Loucy (cell line): ENCODE data around the gene ERC1.

ENCODE experiments used
- H2AFZ ChIP-seq: fragments of 200-600 bp; sonication (generic); 2 replicates; pipeline ENCODE4 v1.6.0; 2016; ENCODE audit warnings: antibody characterized with exemption, mild to moderate bottlenecking, low read length, moderate library complexity
- H3F3A ChIP-seq: fragments of 200-600 bp; 2 replicates; pipeline ENCODE4 v1.6.0; 2016; ENCODE audit warnings: antibody characterized with exemption, low read depth, mild to moderate bottlenecking
- H3K27me3 ChIP-seq: fragments of 200-600 bp; sonication (generic); 2 replicates; pipeline ENCODE4 v1.6.1; 2014; ENCODE audit warnings: low read length, mild to moderate bottlenecking; ENCODE audit not compliant: insufficient read depth, poor library complexity, severe bottlenecking
- H3K36me3 ChIP-seq: fragments of 200-600 bp; sonication (generic); 2 replicates; pipeline ENCODE4 v1.6.1; 2016; ENCODE audit warnings: low read length; ENCODE audit not compliant: insufficient read depth
- H3K4me1 ChIP-seq: fragments of 200-600 bp; sonication (generic); 2 replicates; pipeline ENCODE4 v1.5.1; 2014; ENCODE audit warnings: low read length, mild to moderate bottlenecking; ENCODE audit not compliant: insufficient read depth, poor library complexity, severe bottlenecking
- H3K4me2 ChIP-seq: fragments of 200-600 bp; sonication (generic); 2 replicates; pipeline ENCODE4 v1.6.0; 2014; ENCODE audit warnings: antibody characterized with exemption, low read length, low read depth, mild to moderate bottlenecking; ENCODE audit not compliant: poor library complexity, severe bottlenecking
- H3K4me3 ChIP-seq: fragments of 200-600 bp; sonication (generic); 2 replicates; pipeline ENCODE4 v1.5.1; 2014; ENCODE audit warnings: low read length, mild to moderate bottlenecking, mixed read lengths; ENCODE audit not compliant: poor library complexity, severe bottlenecking
- H3K79me2 ChIP-seq: fragments of 200-600 bp; sonication (generic); 2 replicates; pipeline ENCODE4 v1.6.1; 2014; ENCODE audit warnings: low read length; ENCODE audit not compliant: insufficient read depth
- H3K9ac ChIP-seq: fragments of 200-600 bp; sonication (generic); 2 replicates; pipeline ENCODE4 v1.6.0; 2014; ENCODE audit warnings: mild to moderate bottlenecking, low read depth, low read length, moderate library complexity; ENCODE audit not compliant: poor library complexity, severe bottlenecking
- H3K9me2 ChIP-seq: fragments of 200-600 bp; sonication (generic); replicated peaks from 2 replicates; pipeline ENCODE4 v1.6.1; 2016; ENCODE audit warnings: low read depth, low read length, mixed read lengths
- H3K9me3 ChIP-seq: fragments of 200-600 bp; sonication (generic); 2 replicates; pipeline ENCODE4 v1.6.1; 2014; ENCODE audit warnings: mild to moderate bottlenecking, antibody characterized with exemption, low read length, low read depth; ENCODE audit not compliant: insufficient read depth
- H4K20me1 ChIP-seq: fragments of 200-600 bp; sonication (generic); 2 replicates; pipeline ENCODE4 v1.6.0; 2014; ENCODE audit warnings: antibody characterized with exemption, low read length, mild to moderate bottlenecking; ENCODE audit not compliant: insufficient read depth, poor library complexity, severe bottlenecking
- CTCF ChIP-seq: fragments of 200-600 bp; sonication (generic); conservative IDR thresholded peaks from 2 replicates; pipeline ENCODE4 v1.5.1; 2014; ENCODE audit warnings: mild to moderate bottlenecking, antibody characterized with exemption, low read length
- EZH2phosphoT487 ChIP-seq: fragments of 200-600 bp; IDR thresholded peaks from 2 replicates; pipeline ENCODE4 v1.6.1; 2018; ENCODE audit warnings: antibody characterized with exemption, mild to moderate bottlenecking, moderate library complexity, borderline replicate concordance

The ERC1 gene

GRCh38 chr12:1510056-1510812 is 519.2 kb downstream of the ERC1 start:
- Histone ChIP-seq H2AFZ (no peak overlapping the region), H3K4me1 (no peaks in the 10 kb centered on the region), H3K9me3 (no peaks in the 10 kb centered on the region), H3K27me3 (no peaks in the 10 kb centered on the region), H3K9me2 (no peaks in the 10 kb centered on the region), H3K36me3 (no peaks in the 10 kb centered on the region), H3K79me2 (no peaks in the 10 kb centered on the region), H3K4me3 (no peak overlapping the region), H3F3A (no peaks in the 10 kb centered on the region), H3K4me2 (no peak overlapping the region), H4K20me1 (no peaks in the 10 kb centered on the region), H3K9ac (no peak overlapping the region)
- TF ChIP-seq CTCF, result no peak
- no peak for TF ChIP-seq EZH2phosphoT487

- no peak overlapping the region for H3K4me2 ChIP-seq
- H3K4me3 ChIP-seq, result no peak overlapping the region
- no peaks in the 10 kb centered on the region for H3K9me2 ChIP-seq
- TF ChIP-seq EZH2phosphoT487 (no peak), CTCF (no peak)
- no peaks in the 10 kb centered on the region for H3K79me2 ChIP-seq
- no peaks in the 10 kb centered on the region for H3K9me3 ChIP-seq
- H3F3A ChIP-seq, result no peaks in the 10 kb centered on the region
- H4K20me1 ChIP-seq, result no peaks in the 10 kb centered on the region
- H3K4me1 ChIP-seq, result no peaks in the 10 kb centered on the region
- H2AFZ ChIP-seq, result no peak overlapping the region
- H3K9ac ChIP-seq, result no peak overlapping the region
- H3K36me3 ChIP-seq, result no peaks in the 10 kb centered on the region
- no peaks in the 10 kb centered on the region for H3K27me3 ChIP-seq
Measured at GRCh38 chr12:1515010-1515409, 524.0 kb downstream of the ERC1 start.

DNA sequence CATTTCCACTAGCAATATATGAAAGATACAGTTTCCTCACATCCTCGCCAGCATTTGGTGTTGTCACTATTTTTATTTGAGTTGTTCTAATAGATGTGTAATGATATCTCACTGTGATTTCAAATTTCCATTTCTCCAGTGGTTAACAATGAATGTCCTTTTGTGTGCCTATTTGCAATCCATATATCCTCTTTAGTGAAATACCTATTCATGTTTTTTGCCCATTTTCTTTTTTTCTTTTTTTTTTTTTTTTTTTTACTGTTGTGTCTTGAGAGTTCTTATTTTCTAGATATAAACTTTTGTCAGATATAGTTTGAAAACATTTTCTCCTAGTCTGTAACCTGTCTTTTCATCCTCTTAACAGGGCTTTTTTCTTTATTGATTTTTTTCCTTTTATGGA is 524.4 kb downstream of the ERC1 start:
- no peaks in the 10 kb centered on the region for H4K20me1 ChIP-seq
- no peak overlapping the region for H2AFZ ChIP-seq
- H3K36me3 ChIP-seq, result no peaks in the 10 kb centered on the region
- H3K9me3 ChIP-seq, result no peaks in the 10 kb centered on the region
- no peaks in the 10 kb centered on the region for H3K27me3 ChIP-seq
- H3K4me2 ChIP-seq, result no peak overlapping the region
- no peaks in the 10 kb centered on the region for H3K9me2 ChIP-seq
- no peaks in the 10 kb centered on the region for H3K79me2 ChIP-seq
- TF ChIP-seq CTCF (no peak), EZH2phosphoT487 (no peak)
- H3K4me3 ChIP-seq, result no peak overlapping the region
- H3K9ac ChIP-seq, result no peak overlapping the region
- H3K4me1 ChIP-seq, result no peaks in the 10 kb centered on the region
- H3F3A ChIP-seq, result no peaks in the 10 kb centered on the region
